RWPE1 (cell line): ENCODE results near the gene EAF1.
"Not testable (repeated sequence)": the region's sequence is repeated elsewhere in the genome, so short reads cannot be mapped to it uniquely, and the experiment has no call there.

Source experiments
- CTCF ChIA-PET: fragments of 350-600 bp; sonication (Branson Sonifier 250); formaldehyde crosslinking; extraction: SDS; loops from one replicate; lab custom pipeline; 2021; lab: Yijun Ruan, JAX
- POLR2A ChIA-PET: fragments of 400-600 bp; formaldehyde crosslinking; extraction: SDS; loops from one replicate; lab custom pipeline; 2020; ENCODE audit warnings: antibody characterized with exemption; ENCODE audit not compliant: low non-redundant PET; lab: Yijun Ruan, JAX
- DNase-seq: peaks from one replicate; pipeline ENCODE4 v3.0.0; 2012; ENCODE audit warnings: low spot score
- H3K27ac ChIP-seq: fragments of 450-650 bp; 2 replicates; pipeline ENCODE4 v1.5.1; 2017
- CTCF ChIP-seq: fragments of 450-650 bp; conservative IDR thresholded peaks from 2 replicates; pipeline ENCODE4 v1.5.1; 2017; ENCODE audit warnings: low read depth, mild to moderate bottlenecking

EAF1 gene

GRCh38 chr3:15385901-15386653, 41.3 kb upstream of the EAF1 start:
- no peak for DNase-seq
- TF ChIP-seq CTCF = no peak
- H3K27ac ChIP-seq = no peak overlapping the region
- ChIA-PET POLR2A (no interaction called here), CTCF (no interaction called here)

GRCh38 chr3:15386654-15386955, 40.8 kb upstream of the EAF1 start:
- H3K27ac ChIP-seq, DNase-seq, POLR2A ChIA-PET, CTCF ChIA-PET: not testable (repeated sequence)

- no peak for DNase-seq
- ChIA-PET POLR2A (no interaction called here), CTCF (no interaction called here)
- TF ChIP-seq CTCF = no peak
- no peak overlapping the region for H3K27ac ChIP-seq
These were observed 40.2 kb upstream of the EAF1 start for GRCh38 chr3:15387171-15387581.

GRCh38 chr3:15387735-15388134, 39.7 kb upstream of the EAF1 start:
- H3K27ac ChIP-seq = no peak overlapping the region
- ChIA-PET POLR2A (no interaction called here), CTCF (no interaction called here)
- no peak for DNase-seq
- no peak for TF ChIP-seq CTCF

- POLR2A ChIA-PET, H3K27ac ChIP-seq, CTCF ChIA-PET, DNase-seq: not testable (repeated sequence)
These were observed 39.1 kb upstream of the EAF1 start for GRCh38 chr3:15388335-15388734.

- ChIA-PET POLR2A (no interaction called here), CTCF (no interaction called here)
- H3K27ac ChIP-seq = no peak overlapping the region
- DNase-seq = no peak
- no peak for TF ChIP-seq CTCF
These were observed 36.9 kb upstream of the EAF1 start for GRCh38 chr3:15390460-15390859.

- CTCF ChIA-PET = no interaction called here
- no peak for DNase-seq
- no peak overlapping the region for H3K27ac ChIP-seq
- POLR2A ChIA-PET = no interaction called here
- no peak for TF ChIP-seq CTCF
These were observed 36.4 kb upstream of the EAF1 start for GRCh38 chr3:15391007-15391406.

GRCh38 chr3:15393252-15393651, 34.1 kb upstream of the EAF1 start:
- H3K27ac ChIP-seq, CTCF ChIA-PET, DNase-seq, POLR2A ChIA-PET: not testable (repeated sequence)

GRCh38 chr3:15398731-15399133, 28.7 kb upstream of the EAF1 start:
- POLR2A ChIA-PET, CTCF ChIA-PET: not testable (repeated sequence)

More at GRCh38 chr3:15398731-15399133, 28.7 kb upstream of the EAF1 start:
- not testable (repeated sequence) for DNase-seq, H3K27ac ChIP-seq
